GM12872 (cell line): ENCODE data around the gene DPEP1.

Experiments used
- TF ChIP-seq, protein P1 (sequence below): IDR thresholded peaks from 3 replicates; pipeline ENCODE4 v1.5.1; 2011; ENCODE audit warnings: low read depth, mild to moderate bottlenecking, low read length, moderate library complexity; ENCODE audit not compliant: insufficient read depth

Gene DPEP1

DNA sequence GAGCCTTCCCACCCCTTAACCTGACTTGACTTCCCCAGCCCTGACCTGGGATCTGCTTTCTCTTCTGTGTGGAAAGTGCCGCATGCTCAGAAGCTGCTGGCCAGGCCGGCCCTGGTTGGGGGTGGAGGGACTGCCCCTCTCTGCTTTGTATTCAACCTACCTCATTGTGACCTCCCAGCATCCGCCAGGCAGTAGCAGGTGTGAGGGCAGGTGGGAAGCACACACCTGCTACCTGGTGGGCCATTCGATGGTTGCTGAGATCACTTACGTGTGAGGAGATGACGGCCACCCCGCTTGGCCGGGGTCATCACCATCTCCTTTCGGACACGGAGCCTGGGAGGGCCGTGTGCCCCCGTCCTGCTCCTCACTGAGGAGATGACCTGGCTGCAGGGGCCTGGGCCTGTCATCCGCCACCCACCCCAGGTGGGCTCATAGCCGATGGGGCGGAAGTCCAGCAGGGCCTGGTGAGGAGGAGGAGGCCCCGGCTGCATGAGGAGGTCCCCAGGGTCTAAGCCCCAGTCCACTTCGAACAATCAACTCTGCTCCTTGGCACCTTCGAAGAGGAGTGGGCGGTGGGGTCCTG lies 30.7 kb upstream of the DPEP1 start:
- TF ChIP-seq, protein P1, sequence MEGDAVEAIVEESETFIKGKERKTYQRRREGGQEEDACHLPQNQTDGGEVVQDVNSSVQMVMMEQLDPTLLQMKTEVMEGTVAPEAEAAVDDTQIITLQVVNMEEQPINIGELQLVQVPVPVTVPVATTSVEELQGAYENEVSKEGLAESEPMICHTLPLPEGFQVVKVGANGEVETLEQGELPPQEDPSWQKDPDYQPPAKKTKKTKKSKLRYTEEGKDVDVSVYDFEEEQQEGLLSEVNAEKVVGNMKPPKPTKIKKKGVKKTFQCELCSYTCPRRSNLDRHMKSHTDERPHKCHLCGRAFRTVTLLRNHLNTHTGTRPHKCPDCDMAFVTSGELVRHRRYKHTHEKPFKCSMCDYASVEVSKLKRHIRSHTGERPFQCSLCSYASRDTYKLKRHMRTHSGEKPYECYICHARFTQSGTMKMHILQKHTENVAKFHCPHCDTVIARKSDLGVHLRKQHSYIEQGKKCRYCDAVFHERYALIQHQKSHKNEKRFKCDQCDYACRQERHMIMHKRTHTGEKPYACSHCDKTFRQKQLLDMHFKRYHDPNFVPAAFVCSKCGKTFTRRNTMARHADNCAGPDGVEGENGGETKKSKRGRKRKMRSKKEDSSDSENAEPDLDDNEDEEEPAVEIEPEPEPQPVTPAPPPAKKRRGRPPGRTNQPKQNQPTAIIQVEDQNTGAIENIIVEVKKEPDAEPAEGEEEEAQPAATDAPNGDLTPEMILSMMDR: no peak

DNA sequence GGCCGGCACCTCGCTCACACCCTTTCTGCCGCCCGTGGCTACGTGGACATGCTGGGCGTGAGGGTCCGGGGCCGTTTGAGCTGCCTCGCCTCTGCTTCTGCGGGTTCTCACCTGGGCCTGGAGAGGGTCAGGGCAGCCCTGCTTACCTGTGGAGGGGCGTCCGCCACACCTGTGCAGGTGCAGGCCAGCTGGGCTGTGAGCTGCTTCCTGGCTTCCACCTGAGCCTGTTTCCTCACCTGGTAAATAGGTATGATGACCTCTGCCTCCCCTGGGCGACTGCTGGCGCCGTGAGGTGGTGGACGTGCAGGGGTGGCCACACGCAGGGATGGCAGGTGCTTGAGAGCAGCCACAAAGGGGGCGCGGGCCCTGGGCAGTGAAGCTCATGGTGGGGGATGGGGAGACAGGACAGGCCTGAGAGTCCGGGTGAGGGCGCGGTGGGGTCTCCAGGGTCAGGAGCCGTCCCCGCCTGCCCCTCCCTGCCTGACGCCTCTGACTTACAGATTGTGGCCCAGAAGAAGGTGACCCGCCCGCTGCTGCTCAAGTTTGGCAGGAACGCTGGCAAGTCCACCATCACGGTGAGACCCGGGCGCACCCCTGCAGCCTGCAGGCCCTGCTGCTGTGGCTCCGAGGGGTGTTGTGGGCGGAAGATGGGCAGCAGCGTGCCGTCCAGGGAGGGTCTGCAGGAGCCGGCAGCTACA lies 30.1 kb upstream of the DPEP1 start:
- TF ChIP-seq, protein P1: no peak

DNA sequence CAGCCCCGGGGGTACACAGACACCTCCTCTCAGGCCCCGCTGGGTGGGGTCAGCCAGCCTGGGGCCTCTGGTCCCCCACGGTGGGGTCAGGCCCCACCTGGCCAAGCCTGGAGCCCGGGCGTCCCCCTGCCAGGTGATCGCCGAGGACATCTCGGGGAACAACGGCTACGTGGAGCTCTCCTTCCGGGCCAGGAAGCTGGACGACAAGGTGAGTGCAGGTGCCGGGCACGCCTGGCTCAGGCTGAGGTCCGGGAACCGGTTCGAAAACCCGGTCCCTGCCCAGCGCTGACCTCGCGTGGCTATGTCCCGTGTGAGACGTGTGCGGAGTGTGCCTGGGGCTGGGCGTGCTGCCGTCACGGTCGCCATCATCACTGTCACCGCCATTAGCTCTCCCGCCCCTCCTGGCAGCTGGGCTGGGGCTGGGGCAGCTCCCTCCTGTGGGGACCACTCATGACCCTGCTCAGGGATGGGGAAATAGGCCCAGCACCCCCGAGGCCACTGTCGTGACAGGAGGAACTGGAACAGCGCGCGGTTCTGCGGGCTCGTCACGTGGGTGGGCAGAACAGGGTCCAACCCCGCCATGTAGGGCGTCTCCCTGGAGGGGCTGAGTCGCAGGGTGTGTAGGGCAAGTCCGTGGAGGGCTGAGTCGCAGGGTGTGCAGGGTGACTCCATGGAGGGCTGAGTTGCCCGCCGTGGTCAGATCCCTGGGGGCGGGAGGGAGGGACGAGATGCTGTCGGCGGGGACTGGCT lies 29.4 kb upstream of the DPEP1 start:
- TF ChIP-seq, protein P1: no peak

GRCh38 chr16:89584768-89585549 lies 28.5 kb upstream of the DPEP1 start:
- TF ChIP-seq, protein P1: no peak

GRCh38 chr16:89586218-89586617 lies 27.2 kb upstream of the DPEP1 start:
- TF ChIP-seq, protein P1: no peak

GRCh38 chr16:89586853-89587252 lies 26.6 kb upstream of the DPEP1 start:
- TF ChIP-seq, protein P1: no peak

DNA sequence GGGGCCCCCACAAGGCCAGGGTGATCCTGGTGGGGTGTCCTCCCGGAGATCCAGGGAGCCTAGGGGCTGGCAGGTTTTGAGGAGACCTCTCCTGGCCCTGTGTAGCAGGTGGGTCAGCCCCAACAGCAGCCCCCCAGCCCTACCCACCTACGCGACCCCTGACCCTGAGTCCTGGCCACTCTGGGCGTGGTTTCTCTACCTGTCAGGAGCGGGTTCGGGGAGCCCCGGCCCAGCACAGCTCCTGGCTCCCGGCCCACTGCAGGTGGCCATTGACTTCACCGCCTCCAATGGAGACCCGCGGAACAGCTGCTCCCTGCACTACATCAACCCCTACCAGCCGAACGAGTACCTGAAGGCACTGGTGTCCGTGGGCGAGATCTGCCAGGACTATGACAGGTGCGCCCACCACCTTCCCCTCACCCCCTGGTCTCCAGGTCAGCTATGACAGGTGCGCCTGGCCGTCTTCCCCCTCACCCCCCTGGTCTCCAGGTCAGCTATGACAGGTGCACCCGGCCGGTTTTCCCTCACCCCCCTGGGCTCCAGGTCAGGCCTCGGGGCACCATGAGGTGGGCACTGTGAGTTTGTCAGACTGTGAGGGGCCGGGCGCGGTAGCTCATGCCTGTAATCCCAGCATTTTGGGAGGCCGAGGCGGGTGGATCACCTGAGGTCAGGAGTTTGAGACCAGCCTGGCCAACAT lies 24.9 kb upstream of the DPEP1 start:
- TF ChIP-seq, protein P1: no peak
